T-helper 17 cell (primary cell): ENCODE results near the gene CDV3. TPM values are rescaled to one million over a fixed set of nuclear protein-coding genes. Genes with fewer than 3 reads are reported as not detected.
A peak's percentile ranks its signal among the peaks of the same experiment; 100 is the strongest.

Source experiments
- ATAC-seq: fragments of 150-1000 bp; cut with Tn5 transposase; 2 replicates; pipeline ENCODE4 v1.10.0; 2021; ENCODE audit warnings: mild to moderate bottlenecking, moderate library complexity
- DNase-seq, 3 donors: peaks; one replicate each; pipeline versions ENCODE4 v3.0.0 to v3.0.0-alpha.2; 2020 to 2021
- H3K9me3 ChIP-seq: one replicate; pipeline ENCODE4 v1.7.0; 2013; ENCODE audit warnings: low read length, mild to moderate bottlenecking; ENCODE audit not compliant: control insufficient read depth, poor library complexity, severe bottlenecking
- H3K27ac Mint-ChIP-seq: one replicate; pipeline ENCODE4 v1.8.0; 2022; ENCODE audit warnings: mild to moderate bottlenecking, moderate library complexity, mixed read lengths
- H3K27me3 Mint-ChIP-seq: one replicate; pipeline ENCODE4 v1.8.0; 2022; ENCODE audit warnings: mixed read lengths
- H3K36me3 Mint-ChIP-seq: one replicate; pipeline ENCODE4 v1.8.0; 2022; ENCODE audit warnings: low read depth, mixed read lengths
- H3K4me1 Mint-ChIP-seq: one replicate; pipeline ENCODE4 v1.8.0; 2022; ENCODE audit warnings: mild to moderate bottlenecking, mixed read lengths
- H3K4me3 Mint-ChIP-seq: one replicate; pipeline ENCODE4 v1.8.0; 2022; ENCODE audit warnings: mild to moderate bottlenecking, moderate library complexity, mixed read lengths
- total RNA-seq, 4 donors: library from RNA in 2 of 4; stranded (reverse) in 2 of 4; gene quantifications; one replicate each; pipeline ENCODE4 v1.2.3 and lab custom pipeline; 2022 to 2026

CDV3 gene
- total RNA-seq, 2 donors from 2014 or later = 196 to 239 TPM

DNA sequence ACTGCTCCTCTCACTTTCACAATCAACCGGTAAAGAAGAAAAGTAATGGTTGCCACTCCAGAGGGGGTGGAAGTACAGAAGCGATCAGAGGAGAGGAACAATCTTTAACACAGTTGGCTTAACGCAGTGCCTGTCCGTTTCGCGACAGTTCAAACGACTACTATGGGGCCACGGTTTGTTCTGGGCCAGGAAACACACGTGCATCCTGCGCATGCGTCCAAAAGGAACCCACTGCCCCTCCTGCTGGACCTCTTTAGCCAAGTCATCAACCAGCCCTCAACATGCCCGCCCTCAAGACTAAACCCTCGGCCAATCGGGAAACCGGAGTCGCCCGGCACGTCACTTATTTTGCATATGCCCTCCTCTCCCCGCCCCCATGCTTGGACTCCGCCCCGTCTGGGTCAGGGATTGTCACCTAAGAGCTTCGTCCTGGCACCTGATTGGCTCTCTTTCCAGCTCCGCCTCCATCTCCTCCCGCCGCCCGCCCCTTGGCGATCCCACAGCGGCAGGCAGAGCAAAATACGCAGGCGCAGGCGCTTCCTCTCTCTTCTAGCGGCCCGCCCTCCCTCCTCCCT lies 345 bp upstream of the CDV3 start:
- peak overlapping the region; percentile 90 for H3K4me3 Mint-ChIP-seq

GRCh38 chr3:133574260-133574881 lies 885 bp downstream of the CDV3 start:
- peak; percentile 37 to 64 (median 60) for DNase-seq
- Mint-ChIP-seq H3K27ac (peak overlapping the region; percentile 98), H3K4me1 (peaks cover 50% of the 10 kb centered on the region), H3K4me3 (peak overlapping the region; percentile 92), H3K36me3 (peaks cover 6% of the 10 kb centered on the region), H3K27me3 (no peaks in the 10 kb centered on the region)
- peak; percentile 8 for ATAC-seq
- H3K9me3 ChIP-seq = no peaks in the 10 kb centered on the region

More for the DNA sequence above, 345 bp upstream of the CDV3 start:
- peaks cover 44% of the 10 kb centered on the region for H3K4me1 Mint-ChIP-seq
- H3K36me3 Mint-ChIP-seq = peaks cover 6% of the 10 kb centered on the region
- H3K27me3 Mint-ChIP-seq = no peaks in the 10 kb centered on the region
- no peaks in the 10 kb centered on the region for H3K9me3 ChIP-seq
- peak; percentile 86 for ATAC-seq
- H3K27ac Mint-ChIP-seq = peak overlapping the region; percentile 98
- DNase-seq = peak; percentile 98 to 100 (median 100)

GRCh38 chr3:133575086-133575485 lies 1.6 kb downstream of the CDV3 start:
- Mint-ChIP-seq H3K36me3 (peaks cover 6% of the 10 kb centered on the region), H3K27ac (peak overlapping the region; percentile 98), H3K27me3 (no peaks in the 10 kb centered on the region), H3K4me3 (peak overlapping the region; percentile 92), H3K4me1 (peaks cover 53% of the 10 kb centered on the region)
- ATAC-seq (no peak), DNase-seq (no peak)
- no peaks in the 10 kb centered on the region for H3K9me3 ChIP-seq

DNA sequence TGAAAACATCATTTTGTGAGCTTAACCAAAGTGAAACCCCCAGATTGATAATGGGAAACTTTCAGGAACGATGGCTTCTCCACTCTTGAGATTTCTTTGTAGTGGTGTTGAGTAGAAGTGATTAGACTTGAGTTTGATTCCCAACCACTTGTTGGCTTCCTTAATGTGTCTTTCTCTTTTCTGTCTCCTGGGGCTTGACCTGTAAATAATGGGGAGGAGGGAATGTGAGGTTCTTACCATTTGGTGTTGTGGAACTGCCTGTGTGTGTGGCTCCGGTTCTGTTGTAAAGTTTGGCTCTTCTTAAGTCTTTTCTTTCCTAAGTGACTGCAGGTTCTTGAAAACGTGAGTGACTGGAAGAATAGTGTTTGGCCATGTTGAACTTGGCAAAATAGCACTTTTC lies 2.7 kb downstream of the CDV3 start:
- Mint-ChIP-seq H3K27me3 (no peaks in the 10 kb centered on the region), H3K4me3 (peak overlapping the region; percentile 92), H3K4me1 (peaks cover 54% of the 10 kb centered on the region), H3K27ac (peak overlapping the region; percentile 87), H3K36me3 (peaks cover 6% of the 10 kb centered on the region)
- no peaks in the 10 kb centered on the region for H3K9me3 ChIP-seq
- DNase-seq (no peak), ATAC-seq (no peak)

DNA sequence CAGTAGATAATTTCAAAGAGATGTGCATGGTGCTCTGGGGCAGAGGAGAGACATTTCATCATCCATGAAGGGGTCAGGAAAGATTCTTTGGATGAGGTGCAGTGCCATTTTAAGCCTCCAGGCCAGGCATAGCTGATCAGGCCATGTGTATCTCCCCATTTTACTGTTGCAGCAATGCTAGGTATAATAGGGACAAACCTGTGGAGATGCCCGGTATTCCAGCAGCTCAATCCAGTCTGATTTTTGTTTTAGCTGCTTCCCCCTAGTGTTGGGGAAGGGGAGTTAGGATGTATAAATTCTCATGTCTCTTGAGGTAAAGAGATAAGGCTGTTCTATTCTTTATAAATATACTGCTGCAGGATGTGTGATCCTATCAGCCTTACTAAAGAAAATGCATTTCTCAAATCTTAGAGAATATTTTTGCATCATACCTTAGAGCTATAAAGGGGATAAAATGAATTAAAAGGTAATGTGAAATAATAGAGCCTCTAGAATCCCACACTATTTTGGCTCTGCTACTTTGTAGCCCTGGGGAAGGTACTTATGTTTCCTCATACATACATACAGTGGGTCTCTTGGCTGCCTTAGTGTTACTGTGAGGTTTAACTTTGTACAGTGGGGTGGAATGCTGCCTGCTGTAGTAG lies 5.2 kb downstream of the CDV3 start:
- ATAC-seq (no peak), DNase-seq (no peak)
- Mint-ChIP-seq H3K27ac (peak overlapping the region; percentile 87), H3K4me1 (peaks cover 45% of the 10 kb centered on the region), H3K27me3 (no peaks in the 10 kb centered on the region), H3K36me3 (peaks cover 10% of the 10 kb centered on the region), H3K4me3 (peak overlapping the region; percentile 45)
- no peaks in the 10 kb centered on the region for H3K9me3 ChIP-seq

GRCh38 chr3:133583396-133583795 lies 9.9 kb downstream of the CDV3 start:
- DNase-seq = no peak
- Mint-ChIP-seq H3K4me1 (peaks cover 24% of the 10 kb centered on the region), H3K4me3 (no peak overlapping the region), H3K27ac (peak overlapping the region; percentile 92), H3K36me3 (peaks cover 5% of the 10 kb centered on the region), H3K27me3 (no peaks in the 10 kb centered on the region)
- ATAC-seq = no peak
- H3K9me3 ChIP-seq = no peaks in the 10 kb centered on the region

DNA sequence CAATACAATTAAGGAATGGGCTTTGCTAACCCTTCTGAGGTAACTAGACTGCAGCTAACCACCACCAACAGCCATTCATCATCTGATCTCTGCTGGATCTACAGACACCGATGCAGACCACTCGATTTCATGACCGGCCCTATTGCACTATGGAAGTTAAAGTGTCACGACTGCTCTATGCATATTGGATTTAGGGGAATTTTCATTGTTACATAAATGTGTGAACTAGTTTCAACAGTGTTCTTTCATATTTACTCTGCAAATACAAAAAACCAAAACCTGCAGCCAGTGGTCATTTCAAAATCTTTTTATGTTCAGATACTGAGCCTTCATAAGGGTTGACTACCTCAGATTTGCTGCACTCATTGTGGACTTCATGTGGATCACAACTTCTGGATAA lies 14.5 kb downstream of the CDV3 start:
- Mint-ChIP-seq H3K36me3 (peaks cover 2% of the 10 kb centered on the region), H3K27me3 (no peaks in the 10 kb centered on the region), H3K4me1 (peaks cover 9% of the 10 kb centered on the region), H3K27ac (peak overlapping the region; percentile 81), H3K4me3 (no peak overlapping the region)
- DNase-seq (no peak), ATAC-seq (no peak)
- H3K9me3 ChIP-seq = no peaks in the 10 kb centered on the region

- Mint-ChIP-seq H3K36me3 (peaks cover 2% of the 10 kb centered on the region), H3K27me3 (no peaks in the 10 kb centered on the region), H3K4me1 (peaks cover 12% of the 10 kb centered on the region), H3K27ac (peak overlapping the region; percentile 81), H3K4me3 (no peak overlapping the region)
- ATAC-seq (no peak), DNase-seq (no peak)
- H3K9me3 ChIP-seq = no peaks in the 10 kb centered on the region
These were observed 15.4 kb downstream of the CDV3 start for GRCh38 chr3:133588784-133589465.

- H3K27ac Mint-ChIP-seq = peak overlapping the region; percentile 81
- no peak overlapping the region for H3K4me3 Mint-ChIP-seq
- peaks cover 12% of the 10 kb centered on the region for H3K4me1 Mint-ChIP-seq
- peaks cover 2% of the 10 kb centered on the region for H3K36me3 Mint-ChIP-seq
- H3K9me3 ChIP-seq = no peaks in the 10 kb centered on the region
- DNase-seq = no peak
- no peak for ATAC-seq
- no peaks in the 10 kb centered on the region for H3K27me3 Mint-ChIP-seq
These were observed 16.0 kb downstream of the CDV3 start for GRCh38 chr3:133589503-133589902.

- peaks cover 2% of the 10 kb centered on the region for H3K36me3 Mint-ChIP-seq
- H3K27ac Mint-ChIP-seq = no peak overlapping the region
- no peaks in the 10 kb centered on the region for H3K27me3 Mint-ChIP-seq
- no peaks in the 10 kb centered on the region for H3K9me3 ChIP-seq
- DNase-seq = no peak
- no peak overlapping the region for H3K4me3 Mint-ChIP-seq
- H3K4me1 Mint-ChIP-seq = peaks cover 18% of the 10 kb centered on the region
- ATAC-seq = no peak
These were observed 17.8 kb downstream of the CDV3 start for GRCh38 chr3:133591271-133591742.

GRCh38 chr3:133592843-133593242 lies 19.4 kb downstream of the CDV3 start:
- Mint-ChIP-seq H3K36me3 (peaks cover 2% of the 10 kb centered on the region), H3K27me3 (no peaks in the 10 kb centered on the region), H3K4me3 (no peak overlapping the region), H3K27ac (peak overlapping the region; percentile 24), H3K4me1 (peaks cover 12% of the 10 kb centered on the region)
- ATAC-seq = peak; percentile 75
- H3K9me3 ChIP-seq = no peaks in the 10 kb centered on the region
- no peak for DNase-seq

DNA sequence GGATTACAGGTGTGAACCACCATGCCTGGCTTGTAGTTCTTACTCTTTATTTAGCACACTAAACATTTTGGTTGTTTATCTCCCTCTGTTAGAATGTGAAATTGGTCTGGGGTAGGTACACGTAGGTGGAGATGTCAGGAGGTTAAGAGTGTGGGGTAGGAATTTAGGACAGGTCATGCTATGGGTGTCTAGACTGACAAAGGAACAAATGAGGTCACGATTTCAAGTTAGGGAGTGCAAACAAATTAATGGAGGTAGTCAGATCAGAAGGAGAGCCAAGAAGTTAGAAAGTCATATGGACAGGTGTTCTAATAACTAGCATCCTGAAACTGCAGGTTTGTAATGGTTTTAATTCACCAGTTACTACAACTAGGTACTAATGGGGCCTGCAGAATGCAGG lies 19.8 kb downstream of the CDV3 start:
- DNase-seq = no peak
- Mint-ChIP-seq H3K36me3 (peaks cover 2% of the 10 kb centered on the region), H3K27ac (peak overlapping the region; percentile 5), H3K27me3 (no peaks in the 10 kb centered on the region), H3K4me1 (peaks cover 12% of the 10 kb centered on the region), H3K4me3 (no peak overlapping the region)
- ATAC-seq = peak; percentile 11
- H3K9me3 ChIP-seq = no peaks in the 10 kb centered on the region

DNA sequence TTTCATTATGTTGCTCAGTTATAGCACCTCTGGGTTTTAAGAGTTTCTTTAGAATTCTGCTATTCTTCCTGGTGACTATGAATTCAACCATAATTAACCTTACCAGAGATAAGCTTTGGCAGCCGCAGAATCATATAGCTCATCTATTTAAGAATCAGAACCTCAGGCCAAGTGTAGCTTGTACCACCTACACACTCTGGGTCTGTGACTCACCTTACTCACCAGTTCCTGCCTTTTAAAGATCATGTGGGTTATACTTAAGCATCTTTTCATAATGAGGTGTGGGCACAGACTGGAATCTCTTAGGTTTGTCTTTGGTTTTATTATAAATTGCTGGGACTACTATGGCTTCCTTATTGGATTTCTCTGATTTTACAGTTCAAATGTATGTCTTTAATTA lies 21.9 kb downstream of the CDV3 start:
- H3K27ac Mint-ChIP-seq = no peak overlapping the region
- peaks cover 10% of the 10 kb centered on the region for H3K4me1 Mint-ChIP-seq

More for the DNA sequence above, 21.9 kb downstream of the CDV3 start:
- Mint-ChIP-seq H3K4me3 (no peak overlapping the region), H3K36me3 (no peaks in the 10 kb centered on the region), H3K27me3 (no peaks in the 10 kb centered on the region)
- no peaks in the 10 kb centered on the region for H3K9me3 ChIP-seq
- no peak for DNase-seq
- ATAC-seq = no peak
